GM19455 (cell line): ENCODE data around the gene CALML4.
"Not testable (repeated sequence)": the region's sequence is repeated elsewhere in the genome, so short reads cannot be mapped to it uniquely, and the experiment has no call there.

Source experiments
- ATAC-seq: cut with Tn5 transposase; IDR thresholded peaks from one replicate; pipeline ENCODE4 v1.9.1; 2021; ENCODE audit not compliant: unreplicated experiment

CALML4 gene

DNA sequence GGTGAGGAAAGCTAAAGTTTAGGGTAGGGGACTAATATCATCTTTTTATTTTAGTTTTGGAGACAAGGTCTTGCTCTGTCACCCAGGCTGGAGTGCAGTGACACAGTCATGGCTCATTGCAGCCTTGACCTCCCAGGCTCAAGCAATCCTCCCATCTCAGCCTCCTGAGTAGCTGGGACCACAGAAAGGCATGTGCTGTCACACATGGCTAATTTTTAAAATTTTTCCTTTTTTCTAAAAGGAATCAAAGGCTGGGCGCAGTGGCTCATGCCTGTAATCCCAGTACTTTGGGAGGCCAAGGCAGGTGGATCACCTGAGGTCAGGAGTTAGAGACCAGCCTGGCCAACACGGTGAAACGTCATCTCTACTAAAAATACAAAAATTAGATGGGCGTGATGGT lies 20.3 kb upstream of the CALML4 start:
- ATAC-seq, result not testable (repeated sequence)

GRCh38 chr15:68224546-68225250 lies 19.6 kb upstream of the CALML4 start:
- ATAC-seq, result no peak

GRCh38 chr15:68224108-68224507 lies 19.0 kb upstream of the CALML4 start:
- ATAC-seq, result no peak

DNA sequence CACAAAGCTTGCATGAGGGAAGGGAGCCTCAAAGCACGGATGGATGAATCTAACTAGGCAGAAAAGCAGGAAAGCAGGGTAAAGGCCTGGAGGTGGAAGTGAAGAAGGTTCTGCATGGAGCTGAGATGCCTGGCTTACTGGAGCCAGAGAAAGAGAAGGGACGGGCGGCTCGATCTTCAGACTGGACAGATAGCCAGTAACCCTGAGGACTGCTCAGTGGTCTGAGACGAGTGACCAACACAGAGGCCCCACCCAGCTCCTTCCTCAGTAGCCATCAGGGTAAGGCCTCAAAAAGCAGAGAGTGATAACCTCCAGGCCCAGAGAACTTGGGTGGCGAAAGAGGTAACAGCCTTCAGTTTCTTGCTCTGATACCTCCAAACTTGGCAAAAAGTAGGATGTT lies 18.0 kb upstream of the CALML4 start:
- ATAC-seq, result no peak

- ATAC-seq, result not testable (repeated sequence)
These were observed 17.3 kb upstream of the CALML4 start for GRCh38 chr15:68222432-68222743.

DNA sequence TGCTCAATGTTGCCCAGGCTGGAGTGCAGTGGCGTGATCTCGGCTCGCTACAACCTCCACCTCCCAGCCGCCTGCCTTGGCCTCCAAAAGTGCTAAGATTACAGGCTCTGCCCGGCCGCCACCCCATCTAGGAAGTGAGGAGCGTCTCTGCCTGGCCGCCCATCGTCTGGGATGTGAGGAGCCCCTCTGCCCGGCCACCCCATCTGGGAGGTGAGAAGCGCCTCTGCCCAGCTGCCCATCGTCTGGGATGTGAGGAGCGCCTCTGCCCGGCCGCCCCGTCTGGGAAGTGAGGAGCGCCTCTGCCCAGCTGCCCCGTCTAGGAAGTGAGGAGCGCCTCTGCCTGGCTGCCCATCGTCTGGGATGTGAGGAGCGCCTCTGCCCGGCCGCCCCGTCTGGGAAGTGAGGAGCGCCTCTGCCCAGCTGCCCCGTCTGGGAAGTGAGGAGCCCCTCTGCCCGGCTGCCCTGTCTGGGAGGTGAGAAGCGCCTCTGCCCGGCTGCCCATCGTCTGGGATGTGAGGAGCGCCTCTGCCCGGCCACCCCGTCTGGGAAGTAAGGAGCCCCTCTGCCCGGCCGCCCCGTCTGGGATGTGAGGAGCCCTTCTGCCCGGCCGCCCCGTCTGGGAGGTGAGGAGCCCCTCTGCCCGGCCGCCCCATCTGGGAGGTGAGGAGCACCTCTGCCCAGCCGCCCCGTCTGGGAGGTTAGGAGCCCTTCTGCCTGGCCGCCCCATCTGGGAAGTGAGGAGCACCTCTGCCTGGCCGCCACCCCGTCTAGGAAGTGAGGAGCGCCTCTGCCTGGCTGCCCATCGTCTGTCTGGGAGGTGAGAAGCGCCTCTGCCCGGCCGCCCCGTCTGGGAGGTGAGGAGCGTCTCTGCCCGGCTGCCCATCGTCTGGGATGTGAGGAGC lies 16.6 kb upstream of the CALML4 start:
- ATAC-seq, result not testable (repeated sequence)

DNA sequence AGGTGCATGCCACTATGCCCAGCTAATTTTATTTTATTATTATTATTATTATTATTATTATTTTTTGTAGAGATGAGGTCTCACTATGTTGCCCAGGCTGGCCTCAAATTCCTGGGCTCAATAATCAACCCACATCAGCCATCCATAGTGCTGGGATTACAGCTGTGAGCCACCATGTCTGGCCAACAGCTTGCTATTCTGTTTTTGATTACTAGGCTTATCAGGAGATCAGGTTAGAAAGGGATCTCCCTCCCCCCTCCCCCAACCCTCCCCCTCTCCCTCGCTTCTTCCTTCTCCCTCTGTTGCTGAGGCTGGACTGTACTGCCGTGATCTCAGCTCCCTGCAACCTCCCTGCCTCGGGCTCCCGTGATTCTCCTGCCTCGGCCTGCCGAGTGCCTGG lies 15.8 kb upstream of the CALML4 start:
- no peak for ATAC-seq

DNA sequence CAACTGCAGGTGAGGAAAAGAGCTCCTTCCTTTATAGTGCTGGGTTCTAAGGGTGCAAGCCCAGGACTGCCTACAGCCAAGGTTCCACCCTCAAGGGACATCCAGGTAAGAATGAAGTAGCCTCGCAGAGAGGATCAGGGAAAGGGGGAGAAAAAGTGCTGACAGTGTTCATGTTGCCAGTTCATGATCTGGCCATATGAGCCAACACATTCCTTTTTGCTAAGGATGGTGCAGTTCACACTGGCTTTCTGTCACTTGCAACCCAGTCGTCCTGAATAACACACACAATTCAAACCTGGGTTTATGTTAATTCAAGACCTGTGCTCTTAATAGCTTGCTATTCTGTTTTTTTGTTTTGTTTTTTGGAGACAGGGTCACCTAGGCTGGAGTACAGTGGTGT lies 15.4 kb upstream of the CALML4 start:
- ATAC-seq, result no peak

DNA sequence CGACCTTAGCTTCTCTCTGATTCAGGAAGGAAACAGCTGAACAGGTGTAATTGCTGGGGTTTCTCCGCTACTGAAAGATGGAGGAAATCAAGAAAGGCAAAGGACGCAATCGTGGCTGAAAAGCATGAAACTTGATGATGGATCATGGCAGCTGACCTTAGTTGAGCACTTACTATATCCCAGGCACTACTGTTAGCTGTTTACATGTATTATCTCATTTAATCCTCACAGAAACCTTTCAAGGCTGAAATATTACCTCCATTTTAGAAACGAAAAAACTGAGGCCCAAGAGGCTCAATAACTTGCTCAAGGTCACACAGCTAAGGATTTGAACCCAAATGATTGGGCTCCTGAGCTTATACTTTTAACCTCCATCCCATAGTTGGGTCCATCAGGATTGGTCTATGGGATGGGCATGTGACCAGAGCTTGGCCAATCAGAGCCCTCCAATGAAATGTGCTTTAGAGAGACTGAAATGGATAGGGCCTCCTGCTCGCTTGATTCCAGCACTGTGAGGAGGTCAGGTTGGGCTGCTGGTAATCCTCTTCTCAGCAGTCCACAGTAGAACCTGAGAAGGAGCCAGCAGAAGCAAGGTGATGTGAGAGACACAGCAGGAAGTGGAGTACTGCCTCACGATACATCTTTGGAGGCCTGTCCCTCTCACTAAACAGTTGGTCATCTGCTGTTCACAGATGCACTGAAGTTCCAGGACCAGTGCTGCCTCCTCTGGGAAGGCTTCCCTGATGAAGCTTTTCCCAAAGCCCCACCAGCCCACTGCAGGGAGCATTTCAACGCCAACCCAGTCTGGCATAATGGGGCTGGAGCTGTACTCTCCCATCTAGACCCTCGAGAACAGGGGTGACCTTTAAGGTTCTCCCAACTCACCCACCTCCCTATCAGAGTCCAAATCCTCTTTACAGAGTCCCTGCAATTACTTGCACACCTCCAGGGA lies 14.0 kb upstream of the CALML4 start:
- no peak for ATAC-seq

DNA sequence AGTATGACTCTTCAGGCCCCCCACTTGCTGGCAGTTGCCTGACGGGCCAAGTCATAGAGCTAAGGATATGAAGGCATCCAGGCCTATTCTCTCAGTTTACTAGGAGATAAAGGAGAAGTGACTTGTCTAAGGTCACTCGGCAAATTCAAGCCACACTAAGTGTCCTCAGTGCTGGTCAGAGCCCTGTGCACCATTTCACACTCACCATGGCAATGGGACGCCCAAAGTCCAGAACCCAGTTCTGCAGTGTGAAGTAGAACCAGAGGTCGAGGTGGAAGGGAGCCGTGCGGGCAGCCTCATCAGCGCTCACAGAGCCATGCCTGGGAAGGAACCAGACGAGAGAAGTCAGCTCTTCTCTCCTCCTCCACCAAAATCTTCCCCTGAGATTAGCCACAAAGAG lies 13.2 kb upstream of the CALML4 start:
- no peak for ATAC-seq

GRCh38 chr15:68217341-68217740 lies 12.2 kb upstream of the CALML4 start:
- ATAC-seq, result no peak

DNA sequence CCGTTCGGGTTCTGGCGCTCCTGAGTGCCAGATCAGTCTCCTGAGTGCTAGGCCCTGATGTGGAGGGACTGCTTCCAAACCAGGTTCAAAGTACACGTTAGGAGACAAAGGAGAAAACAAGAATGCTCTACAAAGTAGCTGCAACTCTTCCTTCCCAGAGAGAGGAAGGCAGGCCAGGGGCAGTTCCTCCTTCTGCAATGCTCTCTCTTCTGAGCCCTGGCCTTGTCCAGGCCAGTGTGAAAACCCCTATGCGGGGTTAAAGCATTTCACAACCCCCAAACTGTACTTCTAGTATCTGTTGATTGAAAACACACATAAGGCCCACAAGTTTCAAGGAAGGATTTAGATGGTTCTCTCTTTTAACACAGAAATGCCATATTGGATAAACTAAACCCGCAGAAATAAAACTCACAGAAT lies 9.7 kb upstream of the CALML4 start:
- ATAC-seq, result no peak

- no peak for ATAC-seq
These were observed 9.1 kb upstream of the CALML4 start for GRCh38 chr15:68213991-68214837.

DNA sequence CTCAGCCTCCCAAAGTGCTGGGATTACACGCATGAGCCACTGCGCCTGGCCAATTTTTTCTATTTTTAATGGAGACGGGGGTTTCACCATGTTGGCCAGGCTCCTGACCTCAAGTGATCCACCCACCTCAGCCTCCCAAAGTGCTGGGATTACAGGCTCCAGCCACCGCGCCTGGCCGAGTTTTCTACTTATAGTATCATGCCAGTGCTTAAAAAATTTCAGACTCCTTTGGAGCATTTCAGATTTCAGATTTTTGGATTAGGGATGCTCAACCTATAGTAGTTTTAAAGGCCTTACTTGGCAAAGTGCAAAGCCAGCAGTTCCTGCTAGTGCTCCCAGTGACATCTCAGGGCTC lies 8.3 kb upstream of the CALML4 start:
- not testable (repeated sequence) for ATAC-seq

DNA sequence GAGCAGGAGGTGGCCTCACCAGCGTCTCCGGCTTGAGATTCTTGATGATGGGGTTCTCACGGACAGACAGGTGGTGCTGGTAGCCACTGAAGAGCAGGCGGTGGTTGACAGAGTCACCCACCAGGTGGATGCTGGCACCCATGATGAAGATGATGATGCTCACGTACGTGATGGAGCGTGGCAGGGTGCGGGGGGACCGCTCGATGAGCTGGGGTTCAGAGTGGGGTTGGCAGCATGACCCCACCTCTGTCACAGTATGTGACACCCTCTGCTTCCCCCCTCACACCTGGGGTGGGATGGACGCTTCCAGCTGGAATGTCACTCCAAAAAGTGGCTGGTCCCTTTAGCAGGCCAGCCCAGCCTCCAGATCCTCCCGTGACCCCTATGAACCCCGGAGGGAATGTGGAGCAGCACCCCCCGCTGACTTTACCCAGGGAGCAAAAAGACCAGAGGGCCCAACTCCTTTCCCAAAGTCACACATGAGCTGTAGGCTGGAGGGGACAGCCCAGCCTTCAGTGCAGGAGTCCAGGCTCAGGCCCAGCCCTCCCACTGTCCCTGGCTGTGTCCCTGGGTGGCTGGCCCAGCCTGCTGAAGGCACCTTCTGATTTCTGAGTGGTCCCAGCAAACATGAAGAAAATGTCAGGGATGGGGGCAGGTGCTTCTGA lies 6.7 kb upstream of the CALML4 start:
- ATAC-seq, result no peak

DNA sequence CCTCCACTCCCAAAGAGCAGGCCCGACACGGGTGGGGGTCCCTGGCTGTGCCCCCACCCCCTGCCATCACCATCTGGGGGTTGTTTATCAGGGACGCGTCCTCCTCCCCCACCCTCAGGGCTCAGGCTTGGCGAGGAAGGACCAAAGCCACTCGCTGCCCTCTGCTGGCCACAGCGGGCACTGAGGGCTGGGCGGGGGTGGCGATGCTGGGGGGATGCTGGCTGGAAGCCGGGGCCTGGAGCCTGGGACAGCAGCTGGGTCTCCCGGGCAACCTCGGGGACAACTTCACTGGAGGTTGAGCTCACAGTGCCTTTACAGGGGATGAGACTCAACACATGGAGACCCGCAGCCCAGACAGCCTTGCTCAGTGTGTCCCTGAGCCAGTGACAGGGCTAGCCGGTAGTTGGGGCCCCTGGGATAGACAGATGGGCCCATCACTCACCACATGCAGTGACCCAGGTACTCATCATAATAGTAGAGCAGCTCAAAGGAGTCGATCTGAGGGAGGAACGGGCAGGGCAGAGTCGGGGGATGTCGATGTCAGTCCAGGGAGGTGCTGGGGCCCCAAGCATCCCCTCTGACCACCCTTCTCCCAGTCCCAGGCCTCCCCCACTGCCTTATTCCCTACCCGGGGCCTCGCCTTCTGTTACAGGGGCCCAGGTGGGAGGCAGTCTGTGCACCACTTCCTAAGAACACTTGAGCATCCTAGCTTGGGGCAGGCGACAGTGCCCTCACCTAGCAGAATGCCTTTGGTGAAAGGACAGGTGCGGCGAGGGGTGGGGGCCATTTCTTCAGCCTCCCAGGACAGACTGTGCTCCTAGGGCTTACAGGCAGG lies 5.9 kb upstream of the CALML4 start:
- ATAC-seq, result no peak

DNA sequence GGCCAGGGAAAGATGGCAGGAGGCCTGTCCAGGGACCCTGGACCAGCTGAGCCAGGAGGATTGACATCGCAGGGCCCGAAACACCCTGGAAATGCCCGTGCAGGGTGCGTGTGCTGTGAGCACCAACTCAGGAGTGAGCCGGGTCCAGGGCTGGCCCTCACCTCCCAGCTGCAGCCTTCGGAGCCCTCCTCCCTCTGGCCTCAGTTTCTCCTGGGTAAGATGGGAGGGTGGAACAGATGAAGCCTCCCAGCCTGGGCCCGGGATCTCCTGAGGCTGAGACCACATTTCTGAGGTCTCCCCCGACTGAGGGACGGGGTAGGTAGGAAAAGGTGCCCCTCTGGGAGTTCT lies 5.3 kb upstream of the CALML4 start:
- no peak for ATAC-seq

DNA sequence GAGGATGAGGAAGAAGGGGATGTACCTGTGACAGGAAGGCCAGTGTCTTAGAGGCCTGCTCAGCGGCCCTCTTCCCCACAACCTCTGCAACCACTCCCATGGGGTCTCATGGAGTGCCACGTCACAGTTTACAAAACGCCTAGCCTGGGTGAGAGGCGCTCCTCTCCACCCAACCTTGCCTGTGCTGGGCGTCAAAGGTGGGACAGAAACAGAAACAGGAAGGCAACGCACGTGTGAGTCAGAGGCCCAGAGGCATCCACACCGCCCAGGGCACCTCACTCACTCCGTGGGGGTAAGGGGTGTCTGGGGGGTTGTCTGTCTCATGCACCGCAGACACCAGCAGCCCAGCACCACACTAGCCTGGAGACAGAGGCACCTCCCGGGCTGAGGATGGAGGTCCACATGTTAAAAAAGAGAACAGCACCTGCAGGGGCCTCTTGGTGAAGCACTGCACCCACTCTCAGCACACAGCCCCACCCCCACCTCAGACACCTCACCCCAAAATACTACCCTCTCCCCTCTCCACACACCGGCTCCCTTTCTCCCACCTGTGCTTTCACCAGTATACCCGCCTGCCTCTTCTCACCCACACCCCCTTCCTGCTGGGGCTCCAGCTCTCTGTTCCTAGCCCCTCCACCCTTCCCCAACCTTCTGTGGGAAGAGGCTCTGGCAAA lies 4.7 kb upstream of the CALML4 start:
- peak; percentile 58 for ATAC-seq

DNA sequence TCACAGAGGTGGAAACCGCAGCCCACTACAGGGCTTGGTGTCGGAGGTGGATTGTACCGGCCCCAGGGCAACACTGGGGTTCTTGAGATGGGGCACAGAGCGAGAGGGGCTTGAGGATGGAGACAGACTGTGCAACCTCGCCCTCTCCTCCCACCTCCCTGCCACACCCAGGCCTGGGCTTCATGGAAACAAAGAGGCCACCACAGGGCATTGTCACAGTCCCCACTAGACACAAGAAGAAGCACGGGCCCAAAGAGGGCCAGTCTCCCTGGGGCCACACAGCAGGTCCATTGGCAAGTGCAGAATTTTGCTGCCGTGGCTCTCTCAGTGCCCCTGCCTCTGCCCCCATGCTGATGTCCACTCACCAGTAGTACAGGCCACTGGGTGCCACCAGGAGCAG lies 4.1 kb upstream of the CALML4 start:
- no peak for ATAC-seq
